Measurements from ENCODE around the gene ZFPM1. TPM values are rescaled to one million over a fixed set of nuclear protein-coding genes. Genes with fewer than 3 reads are reported as not detected.

Gene ZFPM1
- total and polyA plus RNA-seq, 4 donors, result 0.59 to 8.7 (median 5.7) TPM

DNA sequence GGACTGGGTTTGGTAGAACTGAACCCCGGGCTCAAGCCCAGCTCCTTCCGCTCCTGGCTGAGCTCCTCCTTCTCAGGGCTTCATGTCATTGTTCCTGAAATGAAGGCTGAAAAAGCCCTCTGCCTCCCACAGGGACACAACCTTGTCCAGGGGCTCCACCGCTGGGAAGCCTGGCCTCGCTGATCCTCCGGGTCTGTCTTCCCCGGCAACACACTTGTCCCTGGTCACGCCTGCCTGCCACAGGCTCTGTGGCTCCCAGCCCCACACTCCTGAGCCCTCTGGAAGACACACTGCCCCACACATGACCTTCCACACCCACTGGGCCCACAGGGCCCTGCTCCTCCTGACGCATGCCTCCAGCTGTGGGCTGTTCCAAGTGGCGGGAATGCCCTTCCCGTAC is 99.1 kb downstream of the ZFPM1 start:
- Histone ChIP-seq H3K4me1 (ENCODE audit: control insufficient read depth, insufficient read depth, low read length) (peaks cover 8% of the 10 kb centered on the region), H3K9me3 (ENCODE audit: control insufficient read depth, insufficient read depth, low read length) (peaks cover 2% of the 10 kb centered on the region), H3K27ac (ENCODE audit: low read depth, low read length) (no peak overlapping the region), H3K27me3 (ENCODE audit: control insufficient read depth, insufficient read depth, low read length) (peaks cover 8% of the 10 kb centered on the region), H3K36me3 (ENCODE audit: control insufficient read depth, insufficient read depth, low read length) (no peaks in the 10 kb centered on the region), H3K4me3 (ENCODE audit: low read depth, low read length) (no peak overlapping the region)
- no peak for DNase-seq (ENCODE audit: low read depth in 4 of 6, low spot score in 6 of 6)
- WGBS (ENCODE audit: insufficient coverage), result 68% methylated on average over 10 of the region's 10 CpGs

- Histone ChIP-seq H3K36me3 (ENCODE audit: control insufficient read depth, insufficient read depth, low read length) (no peaks in the 10 kb centered on the region), H3K4me1 (ENCODE audit: control insufficient read depth, insufficient read depth, low read length) (peaks cover 8% of the 10 kb centered on the region), H3K4me3 (ENCODE audit: low read depth, low read length) (no peak overlapping the region), H3K27ac (ENCODE audit: low read depth, low read length) (no peak overlapping the region), H3K9me3 (ENCODE audit: control insufficient read depth, insufficient read depth, low read length) (peaks cover 2% of the 10 kb centered on the region), H3K27me3 (ENCODE audit: control insufficient read depth, insufficient read depth, low read length) (peaks cover 8% of the 10 kb centered on the region)
- WGBS (ENCODE audit: insufficient coverage), result 62% methylated on average over 12 of the region's 13 CpGs
- no peak for DNase-seq (ENCODE audit: low read depth in 4 of 6, low spot score in 6 of 6)
These were observed 99.7 kb downstream of the ZFPM1 start for GRCh38 chr16:88552815-88553214.

DNA sequence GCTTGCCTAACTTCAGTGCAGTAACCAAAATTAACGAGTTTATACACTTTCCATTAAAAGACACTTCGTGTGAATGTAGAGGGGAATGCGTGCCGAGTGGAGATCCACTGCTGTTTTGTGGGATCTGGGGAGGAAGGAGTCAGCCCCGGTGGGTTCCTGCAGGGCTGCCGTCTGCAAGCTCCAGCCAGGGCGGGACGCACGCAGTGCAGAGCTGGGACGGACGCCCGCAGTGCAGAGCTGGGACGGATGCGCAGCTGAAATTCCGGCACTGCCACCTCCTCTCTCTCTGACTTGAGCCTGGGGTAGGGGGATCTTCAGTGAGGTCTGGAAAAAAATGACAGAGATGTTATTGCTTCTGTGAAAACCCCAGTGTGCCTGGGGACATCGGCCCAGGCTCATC is 100.7 kb downstream of the ZFPM1 start:
- peaks cover 11% of the 10 kb centered on the region for H3K4me1 ChIP-seq (ENCODE audit: control insufficient read depth, insufficient read depth, low read length)
- no peaks in the 10 kb centered on the region for H3K36me3 ChIP-seq (ENCODE audit: control insufficient read depth, insufficient read depth, low read length)
- H3K27ac ChIP-seq (ENCODE audit: low read depth, low read length), result no peak overlapping the region
- DNase-seq (ENCODE audit: low read depth in 4 of 6, low spot score in 6 of 6), result no peak
- peaks cover 2% of the 10 kb centered on the region for H3K9me3 ChIP-seq (ENCODE audit: control insufficient read depth, insufficient read depth, low read length)
- WGBS (ENCODE audit: insufficient coverage), result 54% methylated on average over 9 of the region's 16 CpGs
- no peak overlapping the region for H3K4me3 ChIP-seq (ENCODE audit: low read depth, low read length)
- peaks cover 5% of the 10 kb centered on the region for H3K27me3 ChIP-seq (ENCODE audit: control insufficient read depth, insufficient read depth, low read length)

DNA sequence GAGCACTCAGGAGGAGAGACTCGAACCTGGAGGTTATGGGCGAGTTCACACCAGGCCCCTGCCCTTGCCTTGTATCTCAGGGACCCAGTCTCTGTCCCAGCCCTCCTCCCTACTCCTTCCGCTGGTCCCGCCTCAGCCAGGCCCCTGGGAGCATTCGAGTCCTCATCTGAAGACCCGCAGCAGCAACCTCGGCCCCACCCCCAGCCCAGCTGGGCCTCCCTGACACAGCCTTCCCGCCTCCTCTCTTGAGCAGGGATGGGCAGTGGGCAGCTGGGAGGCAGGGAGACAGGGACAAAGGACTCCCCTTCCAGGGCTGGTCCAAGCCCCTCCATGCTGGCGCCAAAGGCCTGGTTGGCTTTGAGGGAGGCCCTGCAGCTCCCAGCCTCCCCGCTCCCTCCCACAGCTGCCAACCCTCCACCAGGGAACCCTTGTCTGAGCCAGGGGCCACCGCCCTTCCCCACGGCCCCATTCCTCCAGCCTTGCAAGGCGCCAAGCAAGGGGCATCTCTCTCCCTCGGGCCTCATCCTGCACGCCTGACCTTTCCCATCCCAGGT is 101.7 kb downstream of the ZFPM1 start:
- H3K36me3 ChIP-seq (ENCODE audit: control insufficient read depth, insufficient read depth, low read length), result no peaks in the 10 kb centered on the region
- peaks cover 5% of the 10 kb centered on the region for H3K27me3 ChIP-seq (ENCODE audit: control insufficient read depth, insufficient read depth, low read length)
- H3K27ac ChIP-seq (ENCODE audit: low read depth, low read length), result no peak overlapping the region
- no peak overlapping the region for H3K4me3 ChIP-seq (ENCODE audit: low read depth, low read length)
- DNase-seq (ENCODE audit: low read depth in 4 of 6, low spot score in 6 of 6), result no peak
- H3K4me1 ChIP-seq (ENCODE audit: control insufficient read depth, insufficient read depth, low read length), result peaks cover 17% of the 10 kb centered on the region
- peaks cover 2% of the 10 kb centered on the region for H3K9me3 ChIP-seq (ENCODE audit: control insufficient read depth, insufficient read depth, low read length)
- 70% methylated on average over 11 of the region's 15 CpGs for WGBS (ENCODE audit: insufficient coverage)

DNA sequence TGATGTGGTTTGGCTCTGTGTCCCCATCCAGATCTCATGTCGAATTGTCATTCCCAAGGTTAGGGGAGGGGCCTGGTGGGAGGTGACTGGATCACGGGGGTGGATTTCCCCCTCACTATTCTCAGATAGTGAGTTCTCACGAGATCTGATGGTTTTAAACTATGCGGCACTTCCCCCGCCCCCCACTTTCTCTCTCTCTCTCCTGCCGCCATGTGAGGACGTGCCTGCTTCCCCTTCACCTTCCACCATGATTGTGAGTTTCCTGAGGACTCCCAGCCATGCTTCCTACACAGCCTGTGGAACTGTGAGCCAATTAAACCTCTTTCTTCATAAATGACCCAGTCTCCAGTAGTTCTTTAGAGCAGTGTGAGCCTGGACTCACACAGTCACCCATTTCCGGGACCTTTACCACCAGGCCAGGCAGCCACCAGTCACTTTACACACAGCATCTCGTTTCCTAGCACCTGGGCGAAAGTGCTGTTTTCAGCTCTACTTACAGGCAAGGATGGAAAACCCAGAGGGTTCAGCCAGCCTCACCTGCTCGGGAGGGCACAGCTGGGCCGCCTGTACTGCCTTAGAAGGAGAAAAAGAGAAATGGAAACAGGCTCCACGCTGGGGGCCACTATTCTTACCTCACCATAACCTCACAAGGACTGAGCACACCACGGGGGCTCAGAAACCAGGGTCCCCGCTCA is 103.4 kb downstream of the ZFPM1 start:
- peaks cover 5% of the 10 kb centered on the region for H3K27me3 ChIP-seq (ENCODE audit: control insufficient read depth, insufficient read depth, low read length)
- no peaks in the 10 kb centered on the region for H3K36me3 ChIP-seq (ENCODE audit: control insufficient read depth, insufficient read depth, low read length)
- no peak overlapping the region for H3K4me3 ChIP-seq (ENCODE audit: low read depth, low read length)
- no peak for DNase-seq (ENCODE audit: low read depth in 4 of 6, low spot score in 6 of 6)
- H3K27ac ChIP-seq (ENCODE audit: low read depth, low read length), result no peak overlapping the region
- peaks cover 17% of the 10 kb centered on the region for H3K4me1 ChIP-seq (ENCODE audit: control insufficient read depth, insufficient read depth, low read length)
- H3K9me3 ChIP-seq (ENCODE audit: control insufficient read depth, insufficient read depth, low read length), result peaks cover 2% of the 10 kb centered on the region
- WGBS (ENCODE audit: insufficient coverage), result 76% methylated on average over 11 of the region's 15 CpGs

GRCh38 chr16:88558457-88559442 is 105.7 kb downstream of the ZFPM1 start:
- Histone ChIP-seq H3K4me1 (ENCODE audit: control insufficient read depth, insufficient read depth, low read length) (peaks cover 23% of the 10 kb centered on the region), H3K4me3 (ENCODE audit: low read depth, low read length) (no peak overlapping the region), H3K9me3 (ENCODE audit: control insufficient read depth, insufficient read depth, low read length) (peaks cover 2% of the 10 kb centered on the region), H3K27me3 (ENCODE audit: control insufficient read depth, insufficient read depth, low read length) (peaks cover 3% of the 10 kb centered on the region), H3K36me3 (ENCODE audit: control insufficient read depth, insufficient read depth, low read length) (no peaks in the 10 kb centered on the region), H3K27ac (ENCODE audit: low read depth, low read length) (no peak overlapping the region)
- peak in 5 of 6 donors; percentile 33 to 78 (median 43) for DNase-seq (ENCODE audit: low read depth in 4 of 6, low spot score in 6 of 6)
- 35% methylated on average over 15 of the region's 45 CpGs for WGBS (ENCODE audit: insufficient coverage)

GRCh38 chr16:88560714-88561484 is 107.8 kb downstream of the ZFPM1 start:
- peaks cover 2% of the 10 kb centered on the region for H3K9me3 ChIP-seq (ENCODE audit: control insufficient read depth, insufficient read depth, low read length)
- no peaks in the 10 kb centered on the region for H3K36me3 ChIP-seq (ENCODE audit: control insufficient read depth, insufficient read depth, low read length)
- no peaks in the 10 kb centered on the region for H3K27me3 ChIP-seq (ENCODE audit: control insufficient read depth, insufficient read depth, low read length)
- peaks cover 17% of the 10 kb centered on the region for H3K4me1 ChIP-seq (ENCODE audit: control insufficient read depth, insufficient read depth, low read length)
- DNase-seq (ENCODE audit: low read depth in 4 of 6, low spot score in 6 of 6), result no peak
- no peak overlapping the region for H3K4me3 ChIP-seq (ENCODE audit: low read depth, low read length)
- WGBS (ENCODE audit: insufficient coverage), result 68% methylated on average over 17 of the region's 22 CpGs
- no peak overlapping the region for H3K27ac ChIP-seq (ENCODE audit: low read depth, low read length)

DNA sequence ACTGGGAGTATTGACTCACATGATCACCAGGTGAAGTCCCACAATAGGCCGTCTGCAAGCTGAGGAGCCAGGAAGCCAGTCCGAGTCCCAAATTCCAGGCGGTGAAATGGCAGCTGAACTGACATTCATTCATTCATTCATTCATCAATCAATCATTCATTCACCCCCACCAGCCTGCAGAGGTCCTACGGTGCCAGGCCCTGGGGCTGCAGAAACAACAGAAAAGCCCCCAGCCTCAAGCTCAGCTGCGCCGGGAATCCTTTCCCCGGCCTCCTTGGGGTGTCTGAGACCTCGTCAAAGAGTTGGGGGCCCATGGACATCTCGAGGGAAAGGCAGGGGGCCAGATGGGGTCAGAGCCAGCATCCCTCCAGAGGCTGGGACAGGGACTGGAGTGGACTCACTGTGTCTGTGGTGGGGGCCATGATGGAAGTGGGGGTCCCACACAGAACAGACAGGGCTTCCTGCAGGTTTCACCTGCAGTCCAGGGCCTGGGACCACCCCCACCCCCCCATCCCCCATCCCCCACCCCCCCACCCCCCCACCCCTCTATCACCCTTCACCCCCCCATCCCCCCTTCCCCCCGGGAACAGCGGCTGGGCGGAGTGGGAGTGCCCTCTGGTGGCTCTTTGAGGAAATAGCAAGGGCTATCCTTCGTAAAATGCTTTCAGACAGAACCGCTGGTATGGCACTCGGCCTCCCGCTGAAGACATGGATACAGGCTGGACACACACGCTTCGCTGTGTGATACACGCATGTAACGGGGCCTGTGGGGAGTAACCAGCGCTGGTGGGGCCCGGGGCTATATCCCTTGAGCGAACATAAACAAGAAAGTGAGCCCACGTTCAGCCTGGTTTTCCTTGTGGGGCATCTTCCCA is 108.6 kb downstream of the ZFPM1 start:
- H3K4me3 ChIP-seq (ENCODE audit: low read depth, low read length), result peak overlapping the region; percentile 29
- no peak overlapping the region for H3K27ac ChIP-seq (ENCODE audit: low read depth, low read length)
- DNase-seq (ENCODE audit: low read depth in 4 of 6, low spot score in 6 of 6), result peak in 4 of 6 donors; percentile 17 to 76 (median 49)

More for the DNA sequence above, 108.6 kb downstream of the ZFPM1 start:
- WGBS (ENCODE audit: insufficient coverage), result 33% methylated on average over 21 of the region's 24 CpGs
- H3K4me1 ChIP-seq (ENCODE audit: control insufficient read depth, insufficient read depth, low read length), result peaks cover 17% of the 10 kb centered on the region
- H3K36me3 ChIP-seq (ENCODE audit: control insufficient read depth, insufficient read depth, low read length), result no peaks in the 10 kb centered on the region
- no peaks in the 10 kb centered on the region for H3K27me3 ChIP-seq (ENCODE audit: control insufficient read depth, insufficient read depth, low read length)
- H3K9me3 ChIP-seq (ENCODE audit: control insufficient read depth, insufficient read depth, low read length), result no peaks in the 10 kb centered on the region

Data from spinal cord (tissue), 10 donors.